GM19372 (cell line): ENCODE data around the gene GPR158.

Source experiments
- ATAC-seq: cut with Tn5 transposase; IDR thresholded peaks from one replicate; pipeline ENCODE4 v1.9.1; 2021; ENCODE audit warnings: mild to moderate bottlenecking, low read depth, moderate library complexity; ENCODE audit not compliant: unreplicated experiment

GPR158 gene

DNA sequence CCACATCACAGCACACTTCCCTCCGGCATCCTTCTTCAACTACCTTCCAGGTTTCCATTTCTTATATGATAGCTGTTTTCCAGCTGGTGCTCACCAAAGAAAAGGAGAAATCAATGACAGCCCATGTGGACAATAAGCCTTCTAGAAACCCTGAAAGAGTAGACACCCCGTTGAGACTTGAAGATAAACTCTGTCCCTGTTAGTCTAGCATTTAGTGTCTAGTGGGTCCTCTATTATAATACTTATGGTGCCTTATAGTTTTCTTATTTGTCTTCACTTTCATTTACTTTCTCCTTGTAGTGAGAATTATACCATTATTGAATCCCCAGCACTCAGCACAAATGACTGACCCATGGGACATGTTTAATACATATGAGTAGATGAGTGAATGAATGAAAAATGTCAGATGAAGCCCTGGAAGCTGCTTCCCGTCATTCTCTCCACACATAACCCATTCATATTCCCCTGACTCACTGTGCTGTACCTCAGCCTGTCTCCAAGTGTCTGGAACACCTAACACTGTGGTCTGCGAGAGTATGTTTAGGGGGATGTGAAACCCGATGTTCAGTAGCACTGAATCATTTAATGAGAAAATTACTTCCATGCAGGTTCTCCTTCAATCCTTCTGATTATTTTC is 377.6 kb downstream of the GPR158 start:
- no peak for ATAC-seq

DNA sequence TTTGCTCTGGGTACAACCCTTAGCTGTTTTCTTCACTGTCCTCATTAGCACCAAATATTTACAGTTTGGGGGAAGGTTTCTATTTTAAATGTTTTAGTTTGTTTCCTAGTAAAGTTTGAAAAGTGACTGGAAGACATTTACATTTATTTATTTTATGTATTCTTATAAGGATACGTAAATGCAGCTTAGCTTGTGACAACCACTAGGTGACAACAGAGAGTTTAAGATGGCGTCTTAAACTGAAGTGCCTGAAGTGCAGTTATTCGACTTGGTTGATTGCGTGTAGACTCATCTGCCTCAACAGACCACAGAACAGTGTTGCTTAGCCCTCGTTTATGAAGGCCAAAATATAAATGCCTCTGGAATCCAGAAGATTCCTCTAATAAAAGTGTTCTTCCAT is 381.1 kb downstream of the GPR158 start:
- no peak for ATAC-seq

DNA sequence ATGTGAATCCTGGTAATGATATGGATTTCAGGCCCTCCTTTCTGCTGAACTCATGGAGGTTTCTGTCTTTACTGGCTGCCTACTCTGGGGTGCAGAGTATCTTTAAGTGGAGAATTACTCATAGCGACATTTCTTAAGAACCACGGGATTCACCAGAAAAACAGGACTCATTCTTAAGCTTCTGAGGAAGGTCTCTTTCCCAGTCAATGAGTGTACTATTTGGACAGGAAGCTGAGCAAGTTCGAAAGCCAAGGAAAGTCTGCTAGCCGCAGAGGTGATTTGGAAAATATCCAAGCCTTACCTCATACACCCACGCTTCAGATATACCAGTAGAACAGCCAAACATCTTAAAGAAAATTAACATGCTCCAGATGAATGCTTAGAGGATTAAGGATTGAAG is 381.7 kb downstream of the GPR158 start:
- no peak for ATAC-seq

DNA sequence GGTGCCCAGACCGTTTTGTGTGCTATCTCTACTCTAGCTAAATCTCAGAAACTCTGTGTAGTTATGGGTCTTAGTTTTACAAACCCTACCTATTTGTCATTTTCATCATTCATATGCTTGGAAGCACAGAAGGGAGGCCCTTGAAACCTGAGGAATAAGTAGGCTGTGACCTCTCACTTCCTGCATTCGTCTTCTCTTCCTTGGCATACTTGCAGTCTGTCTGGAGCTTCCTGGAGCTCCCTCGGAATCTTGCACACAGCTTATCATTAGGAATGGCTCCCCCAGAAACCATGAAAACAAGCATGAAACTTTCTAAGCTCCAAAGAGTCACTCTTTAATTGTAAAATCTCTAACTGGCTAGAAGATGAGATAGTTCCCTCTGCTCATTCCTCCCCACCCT is 382.3 kb downstream of the GPR158 start:
- no peak for ATAC-seq

DNA sequence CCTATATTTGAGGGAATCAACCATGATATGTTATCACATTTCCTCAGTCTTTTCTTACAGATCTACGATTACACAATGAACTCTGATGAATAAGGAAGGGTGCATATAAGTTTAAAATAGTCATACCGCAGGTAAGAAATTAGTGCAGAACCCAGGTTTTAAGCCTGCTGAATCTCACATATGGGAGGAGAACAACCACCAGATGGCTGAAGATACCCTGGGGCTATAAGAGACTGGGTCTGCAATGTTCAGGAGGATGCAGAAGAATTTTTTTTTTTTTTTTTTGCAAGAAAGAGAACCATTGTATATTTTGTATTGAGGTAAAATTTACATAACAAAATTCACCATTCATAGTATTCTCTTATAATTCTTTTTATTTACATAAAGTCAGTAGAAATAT is 387.0 kb downstream of the GPR158 start:
- no peak for ATAC-seq

DNA sequence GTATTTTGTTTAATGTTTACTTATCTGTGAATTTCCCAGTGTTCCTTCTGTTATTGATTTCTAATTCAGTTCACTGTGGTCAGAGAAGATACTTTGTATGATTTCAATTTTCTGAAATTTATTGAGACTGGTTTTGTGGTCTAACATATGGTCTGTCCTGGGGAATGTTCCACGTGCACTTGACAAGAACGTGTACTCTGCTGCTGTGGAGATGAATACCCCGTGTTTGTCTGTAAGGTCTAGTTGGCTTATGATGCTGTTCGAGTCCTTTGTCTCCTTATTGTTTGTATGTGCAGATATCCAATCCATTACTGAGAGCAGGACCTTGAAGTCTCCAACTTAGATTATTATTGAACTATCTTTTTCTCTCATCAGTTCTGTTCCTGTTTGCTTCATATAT is 387.7 kb downstream of the GPR158 start:
- ATAC-seq = no peak

DNA sequence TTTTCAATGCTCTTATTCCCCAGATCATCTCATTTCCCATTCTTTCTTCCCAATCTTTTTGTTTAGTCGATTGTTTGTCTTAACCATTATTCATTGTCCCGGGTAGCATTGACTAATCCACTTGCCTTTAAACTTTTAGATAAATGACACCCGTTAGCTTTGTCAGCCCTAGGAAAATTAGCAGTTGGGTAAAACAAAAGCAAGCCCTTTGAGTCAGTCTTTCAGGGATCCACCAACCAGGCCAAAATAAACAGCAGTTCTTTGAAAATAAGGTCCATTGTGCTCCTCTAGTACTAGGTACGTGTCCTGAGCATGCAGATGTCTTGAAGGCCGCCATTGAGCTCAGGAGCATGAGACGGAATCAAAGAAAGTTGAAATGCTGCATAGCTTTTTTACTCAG is 389.6 kb downstream of the GPR158 start:
- ATAC-seq = no peak

DNA sequence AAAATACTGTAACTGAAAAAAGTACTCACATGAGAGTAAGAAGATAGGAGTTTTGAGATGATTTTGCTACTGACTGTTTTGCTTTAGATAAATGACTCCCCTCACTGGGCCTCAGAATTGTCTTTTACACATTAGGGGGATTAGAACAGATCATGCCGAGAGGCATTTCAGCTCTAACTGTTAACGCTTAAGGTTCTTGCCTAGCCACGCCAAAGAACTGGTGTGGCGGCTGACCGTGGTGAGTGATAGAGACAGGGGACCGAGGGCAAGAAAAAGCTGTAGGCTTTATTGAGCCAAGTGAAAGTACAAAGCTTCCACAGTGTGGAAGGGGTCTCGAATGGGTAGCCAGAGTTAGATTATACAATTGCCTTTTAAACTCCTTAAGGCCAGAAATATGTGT is 390.8 kb downstream of the GPR158 start:
- ATAC-seq = no peak

DNA sequence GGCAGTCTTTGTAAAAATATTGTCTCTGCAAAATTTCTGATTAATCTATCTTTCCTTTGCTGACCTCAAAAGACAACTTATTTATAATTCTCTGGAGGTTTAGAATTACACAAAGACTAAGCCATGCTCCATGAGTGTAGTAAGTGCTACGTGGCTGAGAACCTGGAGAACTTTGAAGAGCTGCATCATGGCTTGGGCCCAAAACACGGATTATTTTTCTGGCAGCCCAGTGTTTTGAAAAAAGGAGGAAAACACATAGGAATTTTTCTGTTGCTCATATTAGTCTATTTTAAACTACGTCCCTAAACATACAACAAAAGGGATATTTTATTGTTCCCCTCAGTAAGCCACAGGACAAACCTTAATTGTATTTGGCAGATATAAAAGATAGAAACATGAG is 398.5 kb downstream of the GPR158 start:
- ATAC-seq = no peak

DNA sequence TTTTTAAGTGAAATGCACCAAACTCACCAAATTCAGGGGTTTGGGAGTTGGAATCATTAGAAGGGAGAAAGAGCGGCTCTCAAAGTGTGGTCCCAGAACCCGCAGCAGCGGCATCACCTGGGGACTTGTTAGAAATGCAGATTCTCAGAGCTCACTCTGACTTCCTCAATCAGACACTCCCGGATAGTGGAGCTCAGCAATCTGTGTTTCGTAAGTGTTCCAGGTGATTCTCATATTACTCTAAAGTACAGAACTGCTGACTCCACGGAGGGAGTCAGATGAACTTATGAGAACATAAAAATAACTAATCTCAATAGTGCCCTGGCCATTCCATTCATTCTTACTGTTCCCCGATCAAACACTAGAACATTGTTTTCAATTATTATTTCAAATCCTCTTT is 400.5 kb downstream of the GPR158 start:
- ATAC-seq = no peak

DNA sequence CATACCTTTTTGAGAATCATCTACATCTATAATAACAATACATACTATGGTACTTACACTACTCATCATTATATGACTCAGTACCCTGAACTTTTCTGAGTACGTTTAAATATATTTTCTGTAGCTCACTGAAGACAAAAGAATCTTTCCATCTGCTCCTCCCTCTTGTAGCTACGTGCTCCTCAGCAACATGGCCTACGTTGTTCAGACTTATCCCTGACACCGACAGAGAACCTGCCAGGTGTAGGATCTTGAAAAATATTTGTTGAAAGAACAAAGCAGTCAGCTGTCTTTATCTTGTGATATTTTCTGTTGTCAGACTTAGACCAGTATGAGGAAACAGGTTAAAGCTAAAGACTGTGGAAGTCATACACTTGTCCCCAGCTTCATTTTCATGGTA is 403.3 kb downstream of the GPR158 start:
- no peak for ATAC-seq

DNA sequence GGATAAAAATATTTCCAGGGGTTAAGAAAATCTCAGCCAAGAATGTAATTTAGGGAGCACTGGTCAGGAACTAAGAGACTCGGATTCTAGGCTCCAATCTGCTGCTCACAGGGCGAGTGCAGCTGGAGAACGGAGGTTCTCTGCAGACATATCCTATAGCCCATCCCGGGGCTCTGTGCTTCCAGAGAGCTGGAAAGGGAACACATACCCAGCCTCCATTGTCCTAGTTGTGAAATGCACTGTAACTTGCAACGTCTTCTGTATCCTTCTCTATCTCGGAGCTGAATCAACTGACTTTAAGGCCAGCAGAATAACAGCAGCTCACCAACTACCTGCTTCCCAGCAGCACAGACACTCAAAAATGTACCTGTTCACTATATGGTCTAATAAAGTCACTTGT is 408.2 kb downstream of the GPR158 start:
- no peak for ATAC-seq

DNA sequence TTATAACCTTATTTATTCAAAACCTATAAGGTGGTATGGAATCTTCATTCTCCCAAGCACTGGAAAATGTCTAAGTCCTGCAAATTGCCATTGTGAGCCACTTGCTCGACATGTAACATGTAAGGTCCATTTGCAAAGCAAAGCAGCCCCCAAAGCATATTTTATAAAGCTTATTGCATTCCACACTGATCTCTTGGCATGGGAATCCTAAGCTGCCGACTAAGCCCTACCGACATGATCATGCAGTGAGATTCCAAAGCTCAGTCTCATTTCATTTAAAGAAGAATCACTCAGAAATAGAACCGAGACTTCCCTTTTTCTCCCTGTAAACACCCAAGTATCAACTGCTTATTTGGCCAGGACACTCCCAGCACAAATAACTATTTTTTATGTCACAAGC is 425.9 kb downstream of the GPR158 start:
- no peak for ATAC-seq

DNA sequence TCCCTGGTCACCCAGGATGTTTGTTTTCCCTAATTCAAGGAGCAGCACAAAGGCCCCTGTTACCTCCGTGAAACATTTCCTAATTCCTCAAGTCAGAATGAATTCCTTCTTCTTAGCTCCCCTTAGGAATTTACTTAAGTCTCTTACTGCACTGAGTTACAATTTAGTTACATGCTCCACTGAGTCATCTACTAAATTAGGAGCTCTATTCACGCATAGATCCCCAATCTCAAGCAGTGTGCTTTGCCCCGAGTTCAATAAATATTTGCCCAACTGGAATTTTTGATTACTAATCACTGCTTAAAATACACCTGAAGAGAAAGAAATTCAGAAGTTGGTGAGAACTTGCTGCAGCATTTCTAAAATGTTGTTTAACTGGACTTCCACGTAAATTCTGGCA is 429.8 kb downstream of the GPR158 start:
- no peak for ATAC-seq

DNA sequence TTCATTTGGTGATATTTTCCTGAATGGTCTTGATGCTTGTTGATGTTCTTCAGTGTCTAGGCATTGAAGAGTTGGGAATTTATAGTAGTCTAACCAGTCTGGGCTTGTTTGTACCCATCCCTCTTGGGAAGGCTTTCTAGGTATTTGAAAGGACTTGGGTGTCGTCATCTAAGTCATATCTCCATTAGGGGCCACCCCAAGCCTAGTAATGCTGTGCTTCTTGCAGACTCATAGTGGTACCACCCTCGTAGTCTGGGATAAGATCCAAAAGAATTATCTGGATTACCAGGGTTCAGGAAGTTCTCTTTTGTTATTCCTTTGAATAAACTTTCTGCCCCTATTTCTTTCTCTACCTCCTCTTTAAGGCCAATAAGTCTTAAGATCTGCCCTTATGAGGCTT is 439.9 kb downstream of the GPR158 start:
- no peak for ATAC-seq

DNA sequence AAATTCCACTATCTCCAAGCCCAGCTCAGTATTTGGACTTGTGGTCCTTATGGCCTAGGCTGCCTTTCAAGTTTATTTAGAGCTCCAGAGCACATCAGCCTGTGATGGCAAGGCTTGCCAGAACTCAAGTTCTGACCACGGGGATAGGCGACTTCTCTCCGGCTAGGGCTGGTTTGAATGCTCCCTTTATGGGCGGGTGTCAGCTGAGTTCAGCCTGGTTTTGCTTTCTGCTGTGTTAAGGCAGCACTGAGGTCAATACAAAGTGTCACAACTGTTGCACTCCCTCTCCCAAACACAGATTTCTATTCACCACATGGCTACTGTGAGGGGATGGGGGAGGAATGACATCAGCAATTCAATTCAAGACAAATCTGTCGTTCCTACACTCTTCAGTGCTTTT is 441.1 kb downstream of the GPR158 start:
- ATAC-seq = no peak

DNA sequence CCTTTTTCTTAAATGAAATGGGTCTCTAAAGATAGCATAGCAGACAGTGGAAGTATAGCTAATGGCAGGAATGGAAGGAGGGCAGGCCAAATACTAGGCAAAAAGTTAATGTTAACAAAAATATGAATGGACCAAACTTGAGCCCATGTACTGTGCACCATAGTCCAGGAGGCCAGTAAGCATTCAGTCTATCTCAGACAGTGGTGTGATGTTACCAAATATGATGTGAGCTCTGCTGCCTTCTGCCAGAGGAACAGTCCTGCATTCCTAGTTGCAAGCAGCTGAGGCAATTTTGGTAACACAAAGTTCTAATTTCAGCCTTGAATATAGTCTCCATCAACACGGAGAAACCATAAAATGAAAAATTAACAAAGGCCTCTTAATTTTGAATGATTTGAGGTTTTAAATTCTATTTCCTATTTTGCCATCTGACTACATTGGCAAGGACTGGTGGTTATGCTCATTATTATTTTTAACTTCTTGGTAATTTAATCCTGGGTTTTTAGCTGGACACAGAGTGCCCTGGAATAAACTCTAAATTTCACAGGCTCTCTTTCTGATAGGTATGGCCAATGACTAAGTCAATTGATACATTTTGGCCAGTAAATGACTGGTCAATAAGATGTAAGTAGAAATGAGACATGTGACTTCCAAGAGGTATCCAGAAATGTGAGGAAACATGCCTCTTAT is 442.2 kb downstream of the GPR158 start:
- ATAC-seq = no peak

DNA sequence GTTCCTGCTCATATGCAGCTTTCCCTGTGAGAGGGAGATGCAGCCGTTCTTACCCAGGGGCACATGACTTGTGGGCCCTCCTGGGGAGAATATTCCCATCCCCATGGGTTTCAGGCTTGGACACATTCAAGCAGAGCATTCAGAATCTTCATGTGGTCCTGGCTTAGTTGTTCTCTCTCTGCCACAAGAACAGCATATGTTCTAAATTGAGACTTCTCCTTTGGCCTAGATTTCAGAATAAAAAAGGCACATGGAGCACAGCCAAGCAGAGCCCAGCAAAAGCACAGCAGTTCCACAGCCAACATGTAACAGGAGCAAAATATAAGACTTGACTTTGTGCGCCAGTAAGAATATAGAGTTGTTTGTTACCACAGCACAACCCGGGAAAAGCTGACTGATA is 452.8 kb downstream of the GPR158 start:
- no peak for ATAC-seq

DNA sequence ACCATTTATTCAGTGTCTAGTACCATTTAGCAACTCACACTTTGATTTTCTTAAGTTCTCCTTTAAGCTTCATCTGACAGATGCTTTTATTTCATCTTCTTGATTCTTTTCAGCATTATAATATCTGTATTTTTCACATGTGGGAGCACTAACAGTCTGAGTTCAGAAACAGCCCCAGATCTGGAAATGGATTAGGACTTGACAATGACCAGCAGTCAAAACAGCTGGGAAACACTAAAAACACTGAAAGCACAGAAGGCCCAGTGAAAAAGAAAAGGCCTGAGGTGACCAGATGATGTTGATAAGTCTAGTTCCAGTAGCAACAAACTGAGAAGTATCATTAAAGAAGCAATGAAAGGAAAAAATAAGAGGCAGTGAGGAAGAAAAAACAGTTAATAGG is 454.5 kb downstream of the GPR158 start:
- no peak for ATAC-seq

DNA sequence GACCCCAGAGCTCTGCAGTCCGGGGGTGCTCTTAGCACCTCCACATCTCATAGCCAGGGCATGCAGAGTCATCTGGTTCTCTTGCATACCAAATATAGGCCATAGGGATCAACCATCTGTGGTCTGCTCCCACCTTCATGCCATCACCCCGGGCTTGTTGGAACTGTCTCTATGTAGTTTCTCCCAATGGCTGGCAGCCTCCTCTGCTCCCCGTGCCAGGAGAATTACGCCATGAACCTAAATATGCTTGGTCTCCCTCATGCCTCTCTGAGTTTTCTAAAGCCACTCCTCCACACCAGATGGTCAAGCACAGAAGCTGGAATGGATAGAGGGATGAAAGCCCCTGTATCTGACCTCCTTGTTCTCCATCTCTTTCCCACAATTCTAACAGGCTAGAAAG is 456.7 kb downstream of the GPR158 start:
- ATAC-seq = no peak

DNA sequence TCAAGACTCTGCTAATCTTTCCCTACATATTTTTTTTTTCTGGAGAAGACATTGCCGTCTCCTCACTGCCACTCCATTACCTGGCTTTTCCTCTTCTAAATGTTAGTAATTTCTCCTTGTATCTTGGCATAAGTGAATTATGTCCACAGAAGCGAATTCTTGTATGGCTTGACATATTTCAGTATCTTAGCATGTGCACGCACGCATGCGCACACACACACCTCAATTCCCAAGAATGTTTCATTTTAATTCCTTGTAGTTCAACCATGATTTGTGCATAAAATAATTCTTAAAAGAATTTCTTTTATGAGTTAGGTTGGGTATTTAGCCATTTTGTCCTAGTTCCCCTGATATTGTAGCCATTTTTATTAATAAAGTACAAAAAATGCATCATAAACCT is 458.0 kb downstream of the GPR158 start:
- no peak for ATAC-seq

DNA sequence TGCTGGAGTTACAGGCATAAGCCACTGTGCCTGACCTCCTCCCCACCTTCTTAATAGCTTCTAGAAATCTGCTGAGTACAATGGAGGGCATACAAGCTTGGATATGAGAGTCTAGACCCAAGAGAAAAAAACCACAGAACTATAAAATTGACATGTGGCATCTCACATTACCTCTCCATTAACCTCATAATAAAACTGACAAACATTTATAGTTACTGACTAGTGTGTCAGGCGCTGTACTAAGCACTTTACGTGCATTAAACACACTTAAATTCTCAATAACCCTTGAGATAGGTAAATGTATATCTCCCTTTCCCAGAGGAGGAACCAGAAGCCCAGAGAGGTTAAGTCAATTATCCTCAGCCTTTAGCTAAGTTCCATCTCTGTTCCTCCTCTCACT is 458.7 kb downstream of the GPR158 start:
- no peak for ATAC-seq

DNA sequence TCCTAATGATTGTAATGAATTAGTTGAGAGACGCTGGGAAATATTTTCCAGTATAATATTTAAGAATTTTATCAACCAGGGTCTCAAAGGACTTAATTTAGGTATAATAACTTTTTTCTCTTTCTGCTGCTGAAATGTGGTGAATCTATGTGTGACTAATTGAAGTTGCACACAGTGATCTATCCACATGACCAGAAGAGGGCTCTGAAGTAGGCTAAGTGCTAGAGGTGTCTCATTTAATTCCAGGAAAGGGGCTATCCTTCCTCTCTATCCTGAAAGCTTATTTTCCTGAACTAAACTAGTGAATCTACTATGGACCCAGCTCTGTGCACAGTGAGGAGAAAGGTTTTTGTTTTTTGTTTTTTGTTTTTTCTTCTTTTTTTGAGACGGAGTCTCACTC is 464.8 kb downstream of the GPR158 start:
- no peak for ATAC-seq
